CD4-positive, alpha-beta T cell (primary cell): Measurements from ENCODE around the gene PRKG1. TPM values are rescaled to one million over a fixed set of nuclear protein-coding genes. Genes with fewer than 3 reads are reported as not detected.

Experiments used
- ATAC-seq: fragments of 200-7000 bp; cut with Tn5 transposase; one replicate; pipeline ENCODE4 v1.10.0; 2022; ENCODE audit warnings: mild to moderate bottlenecking; ENCODE audit not compliant: poor library complexity
- CTCF ChIA-PET: fragments of 350-600 bp; sonication (Branson Sonifier 250); formaldehyde crosslinking; loops from one replicate; lab custom pipeline; 2021; ENCODE audit warnings: antibody characterized with exemption, inconsistent platforms; lab: Charles Lee
- POLR2A ChIA-PET: fragments of 350-600 bp; sonication (Branson Sonifier 250); formaldehyde crosslinking; loops from one replicate; lab custom pipeline; 2021; ENCODE audit warnings: antibody characterized with exemption, inconsistent platforms; lab: Charles Lee
- DNase-seq, 14 experiments: peaks; one replicate each; pipeline ENCODE4 v3.0.0-alpha.2; 2013 to 2020; ENCODE audit warnings: mixed read lengths in 2 of 14
- H3K27ac ChIP-seq, 2 donors: one replicate each; pipeline versions ENCODE4 v1.5.1 to v1.7.0; 2013; ENCODE audit warnings: low read length in 2 of 2, low read depth in 1 of 2, mild to moderate bottlenecking in 1 of 2
- H3K27me3 ChIP-seq, 2 experiments: 1 replicate in 1 of 2; 2 replicates in 1 of 2; pipeline versions ENCODE4 v1.6.1 to v1.7.0; 2013; ENCODE audit warnings: low read length in 2 of 2, control low read depth in 1 of 2, mild to moderate bottlenecking in 1 of 2, moderate library complexity in 1 of 2; ENCODE audit not compliant: insufficient read depth in 2 of 2, control insufficient read depth in 1 of 2
- H3K36me3 ChIP-seq: one replicate; pipeline ENCODE4 v1.6.1; 2013; ENCODE audit warnings: low read length, control low read depth; ENCODE audit not compliant: insufficient read depth
- H3K4me1 ChIP-seq: one replicate; pipeline ENCODE4 v1.6.1; 2013; ENCODE audit warnings: low read length, control low read depth; ENCODE audit not compliant: insufficient read depth
- H3K4me3 ChIP-seq: one replicate; pipeline ENCODE4 v1.5.1; 2013; ENCODE audit warnings: mild to moderate bottlenecking, low read length, moderate library complexity
- H3K9me3 ChIP-seq, 2 experiments: 1 replicate in 1 of 2; 2 replicates in 1 of 2; pipeline versions ENCODE4 v1.6.1 to v1.7.0; 2013; ENCODE audit warnings: low read length in 2 of 2, mild to moderate bottlenecking in 2 of 2, control low read depth in 1 of 2, moderate library complexity in 1 of 2; ENCODE audit not compliant: control insufficient read depth in 1 of 2, insufficient read depth in 1 of 2
- H3K27ac Mint-ChIP-seq: one replicate; pipeline ENCODE4 v1.8.0; 2020; ENCODE audit warnings: mixed read lengths
- H3K27me3 Mint-ChIP-seq: one replicate; pipeline ENCODE4 v1.8.0; 2021; ENCODE audit warnings: mixed read lengths
- H3K36me3 Mint-ChIP-seq: one replicate; pipeline ENCODE4 v1.8.0; 2021; ENCODE audit warnings: low read depth, mixed read lengths
- H3K4me1 Mint-ChIP-seq: one replicate; pipeline ENCODE4 v1.8.0; 2021; ENCODE audit warnings: low read depth, mixed read lengths
- H3K4me3 Mint-ChIP-seq: one replicate; pipeline ENCODE4 v1.8.0; 2020; ENCODE audit warnings: mild to moderate bottlenecking, mixed read lengths
- H3K9me3 Mint-ChIP-seq: one replicate; pipeline ENCODE4 v1.8.0; 2020; ENCODE audit warnings: mixed read lengths
- intact Hi-C, 2 experiments: fragments of 100-400 bp; cut with DNase I in 1 of 2; cut with micrococcal nuclease in 1 of 2; formaldehyde crosslinking; loops; one replicate each; pipeline versions ENCODE4 v1.15.1 to v1.9.0; 2023 to 2025; cut with DNase I, micrococcal nuclease
- total RNA-seq, 174 experiments: library from RNA in 2 of 174; stranded (reverse) in 2 of 174; gene quantifications; one replicate each; pipeline ENCODE4 v1.2.3 and lab custom pipeline; 2021 to 2026
- TF ChIP-seq, protein P1 (sequence below): fragments of 200-600 bp; IDR thresholded peaks from one replicate; pipeline ENCODE4 v1.8.0; 2022; ENCODE audit warnings: antibody characterized with exemption, mild to moderate bottlenecking

PRKG1 gene
- total RNA-seq, 2 experiments from 2014 or later: 0.31 TPM; not detected in 1

DNA sequence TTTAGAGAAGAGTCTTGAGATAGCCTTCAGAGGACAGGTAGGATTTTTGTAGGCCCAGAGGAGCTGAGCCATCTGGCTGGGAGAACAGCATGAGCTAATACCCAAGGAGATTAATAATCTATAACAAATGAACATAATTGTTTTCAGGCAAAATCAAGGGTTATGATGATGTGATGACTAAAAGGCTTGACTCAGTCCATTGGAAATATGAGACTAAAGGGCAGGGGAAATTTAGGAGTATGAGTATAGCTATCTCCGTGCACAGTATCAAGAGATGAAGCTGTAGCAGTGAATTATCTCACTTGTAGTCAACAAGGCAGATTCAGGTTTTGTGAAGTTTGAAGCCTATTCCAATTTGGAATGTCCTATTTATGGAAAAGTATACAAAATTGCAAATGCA, 585.1 kb downstream of the PRKG1 start:
- H3K4me3 Mint-ChIP-seq: no peak overlapping the region
- Histone ChIP-seq H3K4me1 (no peaks in the 10 kb centered on the region), H3K9me3 (no peaks in the 10 kb centered on the region), H3K4me3 (no peak overlapping the region), H3K27ac (no peak overlapping the region), H3K27me3 (no peaks in the 10 kb centered on the region), H3K36me3 (no peaks in the 10 kb centered on the region)
- no peak overlapping the region for H3K27ac Mint-ChIP-seq
- ChIA-PET POLR2A (no interaction called here), CTCF (interaction anchor here (0.7 kb wide), 1 partner anchor 10 kb away, joined by 3 read pairs; no protein-coding TSS in a partner anchor)
- H3K9me3 Mint-ChIP-seq: no peaks in the 10 kb centered on the region
- H3K36me3 Mint-ChIP-seq: no peaks in the 10 kb centered on the region
- H3K4me1 Mint-ChIP-seq: no peaks in the 10 kb centered on the region
- intact Hi-C loops: no loop called here
- H3K27me3 Mint-ChIP-seq: peaks cover 6% of the 10 kb centered on the region
- TF ChIP-seq, protein P1, sequence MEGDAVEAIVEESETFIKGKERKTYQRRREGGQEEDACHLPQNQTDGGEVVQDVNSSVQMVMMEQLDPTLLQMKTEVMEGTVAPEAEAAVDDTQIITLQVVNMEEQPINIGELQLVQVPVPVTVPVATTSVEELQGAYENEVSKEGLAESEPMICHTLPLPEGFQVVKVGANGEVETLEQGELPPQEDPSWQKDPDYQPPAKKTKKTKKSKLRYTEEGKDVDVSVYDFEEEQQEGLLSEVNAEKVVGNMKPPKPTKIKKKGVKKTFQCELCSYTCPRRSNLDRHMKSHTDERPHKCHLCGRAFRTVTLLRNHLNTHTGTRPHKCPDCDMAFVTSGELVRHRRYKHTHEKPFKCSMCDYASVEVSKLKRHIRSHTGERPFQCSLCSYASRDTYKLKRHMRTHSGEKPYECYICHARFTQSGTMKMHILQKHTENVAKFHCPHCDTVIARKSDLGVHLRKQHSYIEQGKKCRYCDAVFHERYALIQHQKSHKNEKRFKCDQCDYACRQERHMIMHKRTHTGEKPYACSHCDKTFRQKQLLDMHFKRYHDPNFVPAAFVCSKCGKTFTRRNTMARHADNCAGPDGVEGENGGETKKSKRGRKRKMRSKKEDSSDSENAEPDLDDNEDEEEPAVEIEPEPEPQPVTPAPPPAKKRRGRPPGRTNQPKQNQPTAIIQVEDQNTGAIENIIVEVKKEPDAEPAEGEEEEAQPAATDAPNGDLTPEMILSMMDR: no peak
- ATAC-seq (no peak), DNase-seq (no peak)

DNA sequence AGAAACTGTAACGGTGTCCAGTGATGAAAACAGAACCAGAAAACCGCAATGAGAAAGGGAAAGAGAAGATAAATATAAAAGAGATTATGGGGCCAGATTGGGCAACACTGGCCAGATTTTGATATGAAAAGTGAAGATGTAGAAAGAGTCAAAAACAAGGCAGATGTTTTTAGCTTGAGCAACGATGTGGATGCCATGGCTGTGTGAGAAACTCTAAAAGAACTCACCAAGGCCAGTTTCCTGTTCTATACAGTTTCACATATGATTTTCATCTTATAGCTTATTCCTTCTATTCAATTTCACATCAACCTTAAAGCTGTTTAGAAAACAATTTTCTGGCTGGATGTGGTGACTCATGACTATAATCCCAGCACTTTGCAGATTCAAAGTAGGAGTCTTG, 588.8 kb downstream of the PRKG1 start:
- Histone ChIP-seq H3K27me3 (no peaks in the 10 kb centered on the region), H3K27ac (no peak overlapping the region), H3K4me1 (no peaks in the 10 kb centered on the region), H3K4me3 (no peak overlapping the region), H3K9me3 (no peaks in the 10 kb centered on the region), H3K36me3 (no peaks in the 10 kb centered on the region)
- Mint-ChIP-seq H3K9me3 (no peaks in the 10 kb centered on the region), H3K27me3 (peaks cover 4% of the 10 kb centered on the region), H3K4me3 (no peak overlapping the region), H3K4me1 (no peaks in the 10 kb centered on the region), H3K36me3 (no peaks in the 10 kb centered on the region), H3K27ac (no peak overlapping the region)
- POLR2A ChIA-PET: no interaction called here
- CTCF ChIA-PET: interaction anchor here (0.6 kb wide), 1 partner anchor 9 kb away, joined by 3 read pairs; no protein-coding TSS in a partner anchor
- no peak for ATAC-seq
- DNase-seq: no peak
- intact Hi-C loops: no loop called here
- TF ChIP-seq, protein P1: no peak

DNA sequence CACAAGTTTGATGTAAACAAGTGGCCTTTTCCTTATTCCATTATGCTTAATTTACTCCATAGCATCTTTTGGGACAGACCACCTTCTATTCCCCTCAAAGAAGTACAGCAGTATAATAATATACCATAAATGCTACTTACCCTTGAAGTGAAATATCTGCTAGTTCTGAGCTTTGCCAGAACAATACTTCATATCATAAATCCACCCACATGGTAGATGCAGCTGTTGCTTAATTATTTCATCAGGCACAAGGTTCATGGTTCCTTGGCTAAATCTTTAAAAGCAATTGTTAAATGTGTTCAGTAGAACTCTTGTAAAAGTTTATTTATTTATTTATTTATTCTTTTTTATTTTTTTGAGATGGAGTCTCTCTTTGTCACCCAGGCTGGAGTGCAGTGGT, 592.2 kb downstream of the PRKG1 start:
- intact Hi-C loops: no loop called here
- H3K27me3 ChIP-seq: no peaks in the 10 kb centered on the region
- Mint-ChIP-seq H3K4me1 (no peaks in the 10 kb centered on the region), H3K36me3 (no peaks in the 10 kb centered on the region), H3K27ac (no peak overlapping the region), H3K27me3 (peaks cover 14% of the 10 kb centered on the region), H3K4me3 (no peak overlapping the region), H3K9me3 (no peaks in the 10 kb centered on the region)
- no peak for ATAC-seq
- no peaks in the 10 kb centered on the region for H3K36me3 ChIP-seq
- no peaks in the 10 kb centered on the region for H3K4me1 ChIP-seq
- no peak overlapping the region for H3K4me3 ChIP-seq
- H3K9me3 ChIP-seq: no peaks in the 10 kb centered on the region
- POLR2A ChIA-PET: no interaction called here
- TF ChIP-seq, protein P1: no peak
- H3K27ac ChIP-seq: no peak overlapping the region
- no peak for DNase-seq
- CTCF ChIA-PET: no interaction called here
